GM10847 (cell line): ENCODE measurements around the gene ADGRB3.

ENCODE experiments used
- POLR2A ChIP-seq: IDR thresholded peaks from 2 replicates; pipeline ENCODE4 v1.6.1; 2011; ENCODE audit not compliant: insufficient read length; ENCODE audit errors: extremely low read depth

Gene ADGRB3

DNA sequence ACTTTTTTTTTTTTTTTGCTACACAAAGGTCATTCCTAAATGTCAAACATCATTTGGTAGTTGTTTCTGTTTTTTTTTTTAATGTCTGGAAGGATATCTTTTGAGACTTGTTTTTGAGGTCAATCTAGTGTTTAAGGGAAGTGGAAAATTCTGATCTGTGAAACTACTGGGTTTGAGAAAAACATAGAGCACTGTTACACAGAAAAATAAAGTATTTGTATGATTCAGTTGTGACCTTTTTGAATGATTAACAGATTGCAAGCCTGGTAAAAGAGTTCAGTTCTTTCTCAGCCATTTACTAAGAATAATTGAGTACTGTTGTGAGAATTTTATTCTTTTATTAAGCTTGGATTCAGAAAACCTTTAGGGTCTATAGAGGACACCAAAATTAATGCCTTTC is 276.7 kb downstream of the ADGRB3 start:
- TF ChIP-seq POLR2A: no peak

DNA sequence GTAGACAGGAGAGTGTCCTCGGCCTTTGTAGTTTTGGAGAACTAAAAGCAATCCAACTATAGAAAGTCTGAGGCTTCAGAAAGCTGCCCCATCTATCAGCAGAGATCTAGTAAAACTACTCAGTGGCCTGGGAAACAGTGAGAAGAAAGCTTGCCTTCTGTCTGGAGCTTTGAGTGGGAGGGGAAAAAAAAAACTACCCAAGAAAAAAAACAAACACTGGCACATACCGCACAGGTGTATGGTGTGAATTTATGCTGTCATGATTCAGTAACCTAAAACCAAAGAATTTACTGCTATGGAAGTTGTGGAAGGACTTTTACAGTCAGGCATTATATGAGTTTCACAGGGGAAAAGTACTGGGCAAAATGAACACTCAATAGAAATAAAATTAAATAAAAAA is 280.5 kb downstream of the ADGRB3 start:
- TF ChIP-seq POLR2A: no peak

DNA sequence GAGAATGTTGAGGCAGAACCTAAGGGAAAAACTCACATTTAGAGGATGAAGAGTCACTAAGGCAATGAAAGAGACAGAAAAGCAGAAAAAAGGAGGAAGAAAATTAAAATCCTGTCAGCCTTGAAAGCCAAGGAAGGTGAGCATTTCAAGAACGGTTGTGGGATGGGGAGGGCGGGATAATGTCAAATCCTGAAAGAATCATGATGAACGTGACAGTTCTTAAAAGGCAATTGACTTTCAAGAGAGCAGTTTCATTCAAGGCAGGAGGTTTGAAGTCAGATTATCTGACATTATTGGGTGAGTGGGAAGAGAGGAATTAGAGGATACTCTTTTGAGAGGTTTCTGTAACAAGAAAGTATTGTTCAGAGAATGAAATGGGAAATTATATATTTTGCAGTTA is 284.5 kb downstream of the ADGRB3 start:
- no peak for TF ChIP-seq POLR2A

DNA sequence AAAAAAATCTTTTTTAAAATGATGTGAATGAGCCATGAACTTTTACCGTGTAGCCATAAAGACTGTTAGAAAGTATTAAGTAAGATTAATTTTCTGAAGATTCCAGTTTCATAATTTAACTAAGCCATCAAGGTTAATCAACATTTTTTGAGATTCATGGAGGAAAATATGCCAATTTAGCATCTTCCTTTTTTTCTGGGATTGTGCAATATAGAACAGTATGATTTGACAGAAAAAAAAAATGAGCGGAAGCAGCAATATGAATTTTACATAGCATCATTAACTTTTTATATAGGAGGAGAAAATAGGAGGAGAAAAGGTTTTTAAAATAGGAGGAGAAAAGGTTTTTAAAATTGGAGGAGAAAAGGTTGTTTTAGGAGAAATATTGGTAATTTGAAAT is 306.3 kb downstream of the ADGRB3 start:
- TF ChIP-seq POLR2A: no peak

DNA sequence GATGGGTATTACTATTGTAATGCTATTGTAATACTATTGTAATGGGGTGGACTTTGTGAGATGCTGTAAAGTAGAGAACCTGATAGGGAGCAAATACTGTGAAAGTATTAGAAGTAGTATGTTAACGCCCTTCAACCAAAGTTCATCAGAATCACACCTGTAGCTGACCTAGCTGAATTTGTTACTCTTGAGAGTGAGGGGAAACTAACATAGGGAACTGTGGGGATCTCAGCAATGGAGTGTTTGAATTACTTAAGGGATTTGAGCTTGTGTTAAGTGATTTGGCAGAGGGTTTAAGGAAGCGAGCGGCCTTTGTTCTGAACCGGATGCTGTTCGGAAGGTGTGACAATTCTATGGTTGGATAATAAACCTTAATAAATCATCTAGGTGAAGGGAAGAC is 312.6 kb downstream of the ADGRB3 start:
- TF ChIP-seq POLR2A: no peak

DNA sequence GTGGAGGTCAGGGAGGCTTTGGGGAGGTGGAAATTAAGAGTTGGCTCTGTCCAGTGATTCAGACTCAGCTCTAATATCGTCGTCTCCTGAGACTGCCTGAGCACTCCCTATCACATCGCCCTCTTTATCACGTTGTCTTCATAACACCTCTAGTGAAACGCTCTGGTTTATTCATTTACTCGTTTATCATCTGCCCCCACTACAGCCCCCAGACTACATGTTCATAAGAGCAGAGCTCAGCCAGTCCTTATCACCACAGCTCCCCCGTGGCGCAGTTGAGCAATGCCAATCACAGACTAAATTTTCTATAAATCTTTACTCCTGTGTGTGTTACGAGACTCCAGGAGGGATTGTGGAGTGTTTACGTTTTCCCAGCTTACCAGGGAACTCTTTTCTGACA is 316.2 kb downstream of the ADGRB3 start:
- no peak for TF ChIP-seq POLR2A

DNA sequence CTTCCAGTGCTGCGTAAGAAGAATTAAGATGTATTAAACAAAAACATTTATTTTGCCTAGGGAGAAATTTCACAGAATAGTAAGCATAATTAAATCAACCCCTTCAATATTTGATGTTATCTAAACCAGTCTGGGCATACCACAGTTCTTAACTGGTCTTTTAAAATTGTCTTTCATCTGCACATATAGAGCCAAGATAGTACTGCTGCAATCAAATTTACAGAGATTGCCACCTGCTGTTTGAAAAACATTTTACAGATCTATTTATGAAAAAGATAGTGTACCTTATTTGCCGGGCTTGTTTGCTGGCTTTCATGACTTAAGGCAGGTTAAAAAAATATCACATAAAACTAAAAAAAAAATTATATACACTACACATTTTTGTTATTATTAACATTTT is 323.2 kb downstream of the ADGRB3 start:
- no peak for TF ChIP-seq POLR2A

DNA sequence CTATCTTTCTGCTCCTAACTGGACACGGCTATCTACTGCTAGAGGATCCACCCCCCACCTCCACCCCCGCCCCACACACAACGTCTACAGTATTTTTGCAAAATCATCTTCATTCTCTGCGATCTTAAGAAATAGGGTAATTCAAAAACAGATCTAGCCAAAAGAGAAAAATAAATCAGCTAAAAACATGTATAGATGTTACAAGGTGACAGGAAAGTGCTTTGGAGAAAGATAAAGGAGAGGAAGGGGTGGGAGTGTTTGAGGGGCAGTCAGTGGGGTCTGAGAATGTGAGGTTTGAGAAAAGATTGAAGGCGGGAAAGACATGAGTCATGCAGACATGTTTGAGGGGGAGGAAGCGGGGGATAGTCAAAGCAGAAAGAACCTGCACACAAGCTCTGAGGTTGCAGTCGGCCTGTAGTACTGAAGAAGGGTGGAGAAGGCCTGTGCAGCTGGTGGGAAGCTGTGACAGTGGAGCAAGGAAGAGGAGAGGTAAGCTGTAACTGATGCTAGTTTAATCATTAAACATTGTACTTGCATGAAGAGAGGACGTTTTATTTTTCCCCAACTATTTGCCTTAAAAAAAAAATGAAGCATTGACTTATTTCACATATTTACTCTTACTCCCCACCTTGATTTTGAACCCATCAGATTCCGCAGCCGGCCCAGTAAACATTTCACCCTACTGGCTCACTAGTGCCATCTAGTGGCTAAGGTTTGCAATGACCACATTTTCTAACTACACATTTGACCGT is 332.6 kb downstream of the ADGRB3 start:
- TF ChIP-seq POLR2A: no peak

DNA sequence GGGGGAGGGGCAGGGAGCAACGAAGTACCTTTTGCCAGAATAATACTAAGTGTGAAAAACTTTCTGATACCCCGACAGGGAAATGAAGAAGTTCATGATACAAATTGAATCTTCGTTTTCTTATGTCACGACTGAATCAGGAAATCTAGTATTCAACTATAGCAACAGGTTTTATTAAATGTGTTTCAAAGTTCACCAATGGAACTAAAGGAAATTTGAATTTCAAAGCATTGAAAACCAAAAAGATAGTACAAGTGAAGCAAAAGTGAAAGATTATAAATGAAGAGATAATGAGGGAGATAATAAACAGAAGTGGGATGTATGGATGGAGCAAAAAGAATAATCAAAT is 333.2 kb downstream of the ADGRB3 start:
- no peak for TF ChIP-seq POLR2A

DNA sequence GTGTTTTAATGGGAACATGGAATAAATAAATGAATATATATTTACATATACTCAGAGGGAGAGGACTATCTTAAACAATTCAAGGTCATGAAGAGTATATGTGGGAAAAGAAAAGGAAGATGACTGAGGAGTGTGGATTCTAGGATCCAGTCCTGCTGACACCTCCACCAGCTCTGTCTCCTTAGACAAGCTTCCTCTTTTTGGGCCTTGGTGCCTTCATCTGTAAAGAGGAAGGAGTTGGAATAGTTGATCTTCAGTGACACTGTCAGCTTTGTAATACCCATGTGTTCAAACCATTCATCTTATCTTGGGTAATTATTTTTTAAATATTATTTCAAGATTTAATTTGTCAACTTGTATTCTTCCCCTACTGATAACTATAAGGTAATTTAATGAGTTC is 338.0 kb downstream of the ADGRB3 start:
- TF ChIP-seq POLR2A: no peak

DNA sequence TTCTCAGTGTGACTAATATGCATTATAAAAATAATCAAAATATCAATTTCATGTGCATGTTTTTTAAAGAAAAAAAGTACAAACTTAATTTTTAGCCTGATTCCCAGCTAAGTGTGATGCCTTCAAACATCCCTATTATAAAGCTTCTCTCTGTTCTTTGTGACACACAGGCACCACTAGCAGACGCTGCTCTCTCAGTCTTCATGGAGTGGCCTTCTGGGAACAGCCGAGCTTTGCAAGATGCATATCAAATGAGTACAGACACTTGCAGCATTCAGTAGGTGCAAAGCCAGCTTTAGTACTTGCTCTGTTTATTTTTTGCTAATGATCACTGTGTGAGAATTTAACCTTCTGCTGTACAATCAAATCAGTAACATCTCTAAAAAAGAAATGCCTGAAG is 340.0 kb downstream of the ADGRB3 start:
- no peak for TF ChIP-seq POLR2A

DNA sequence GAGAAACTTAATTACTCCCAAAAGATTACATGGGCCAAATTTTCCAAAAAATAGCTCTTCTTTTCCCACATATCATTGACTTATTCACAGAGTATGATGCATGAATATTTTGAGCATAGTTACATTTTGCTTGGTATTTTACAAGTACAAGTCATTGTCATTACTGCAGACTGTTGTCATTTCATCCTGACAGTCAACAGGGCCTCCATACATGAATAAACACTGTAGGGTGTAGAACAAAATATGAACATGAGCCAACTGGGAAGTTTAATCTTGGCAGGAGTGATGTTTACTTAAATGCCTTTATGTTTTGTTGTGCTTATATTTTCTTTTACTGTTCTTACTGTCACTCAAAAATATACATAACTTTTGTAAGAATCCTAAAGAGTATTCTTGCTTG is 340.7 kb downstream of the ADGRB3 start:
- no peak for TF ChIP-seq POLR2A

DNA sequence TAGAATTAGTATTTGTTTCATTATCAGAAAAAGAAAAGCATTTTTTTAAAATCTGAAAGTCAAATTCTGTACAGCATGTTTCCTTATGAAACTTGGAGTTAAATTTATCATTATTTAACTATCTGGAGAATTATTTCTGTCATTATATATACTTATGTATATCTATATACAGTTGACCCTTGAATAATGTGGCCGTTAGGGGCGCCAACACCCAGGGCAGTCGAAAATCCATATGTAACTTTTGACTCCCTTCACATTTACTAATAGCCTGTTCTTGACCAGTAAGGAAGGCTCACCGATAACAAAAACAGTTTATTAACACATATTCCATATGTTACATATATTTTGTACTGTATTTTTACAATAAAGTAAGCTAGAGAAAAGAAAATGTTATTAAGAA is 341.2 kb downstream of the ADGRB3 start:
- no peak for TF ChIP-seq POLR2A

DNA sequence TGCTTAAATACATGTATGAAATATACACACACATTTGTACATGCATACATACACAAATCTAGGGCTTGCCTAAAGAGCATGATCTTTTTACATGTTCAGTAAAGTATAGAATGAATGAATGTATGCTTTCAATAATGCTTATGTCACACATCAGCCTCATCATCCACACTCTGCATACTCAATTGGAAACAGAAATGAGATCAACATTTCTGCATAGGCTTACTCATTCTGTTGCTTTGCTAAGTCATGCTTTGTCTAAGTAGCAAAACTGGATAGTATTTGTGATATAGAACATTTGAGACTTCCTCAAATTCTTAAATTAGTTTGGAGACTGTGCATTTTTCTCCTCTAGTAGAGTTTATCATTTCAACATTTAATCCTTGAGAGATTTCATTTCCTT is 343.3 kb downstream of the ADGRB3 start:
- no peak for TF ChIP-seq POLR2A

DNA sequence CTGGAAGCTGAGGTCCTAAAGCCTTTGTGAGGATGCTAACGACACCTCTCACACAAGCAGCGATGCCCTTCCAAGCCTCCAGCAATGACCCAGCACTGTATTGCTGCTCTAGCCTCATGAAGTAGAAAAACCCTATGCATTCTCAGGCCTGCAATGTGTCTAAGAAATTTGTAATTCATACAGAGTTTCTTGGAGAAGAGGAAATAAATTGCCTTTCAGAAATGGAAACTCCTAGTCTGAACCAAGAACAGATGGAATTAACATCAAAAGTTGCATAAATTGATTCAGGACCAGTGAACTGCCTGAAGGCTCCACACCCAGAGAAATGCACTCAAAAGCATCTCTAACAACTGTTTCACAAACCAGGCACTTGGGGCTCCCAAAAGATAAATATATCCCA is 353.6 kb downstream of the ADGRB3 start:
- TF ChIP-seq POLR2A: no peak

DNA sequence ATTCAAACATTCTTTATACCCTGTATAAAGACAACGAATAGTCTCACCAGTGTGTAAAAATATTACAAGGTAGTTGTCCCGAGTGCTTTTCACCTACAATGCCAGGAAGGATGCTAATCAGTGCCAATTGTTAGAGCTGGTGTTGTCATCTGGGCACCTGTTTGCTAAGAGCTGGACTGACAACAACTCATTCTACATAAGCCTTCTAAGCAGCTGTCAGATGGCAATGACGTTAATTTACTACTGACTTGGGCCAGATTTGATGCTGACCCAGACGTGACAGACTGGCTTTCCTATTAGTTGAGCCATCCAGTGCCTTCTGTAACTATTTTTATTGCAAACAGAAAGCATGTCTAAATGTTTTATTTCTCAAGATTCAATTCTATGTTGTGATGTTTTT is 355.2 kb downstream of the ADGRB3 start:
- TF ChIP-seq POLR2A: no peak

DNA sequence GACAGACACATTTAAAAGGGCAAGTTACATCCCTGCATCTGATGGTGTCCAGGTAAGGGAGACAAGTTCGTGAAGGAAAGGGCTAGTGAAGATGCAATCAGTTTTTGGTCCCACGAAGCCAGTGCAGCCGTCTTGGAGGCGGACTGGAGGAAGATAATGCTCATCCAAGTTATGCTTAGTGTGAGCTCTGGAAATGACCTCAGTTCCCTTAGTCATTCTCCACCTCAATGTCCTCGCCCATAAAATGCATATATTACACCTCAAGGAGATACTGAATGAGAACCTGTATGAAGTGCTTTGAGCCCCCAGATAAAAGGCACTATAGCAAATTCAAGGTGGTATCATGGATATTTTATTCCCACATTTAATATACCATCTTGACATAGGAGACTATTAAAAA is 358.8 kb downstream of the ADGRB3 start:
- no peak for TF ChIP-seq POLR2A

DNA sequence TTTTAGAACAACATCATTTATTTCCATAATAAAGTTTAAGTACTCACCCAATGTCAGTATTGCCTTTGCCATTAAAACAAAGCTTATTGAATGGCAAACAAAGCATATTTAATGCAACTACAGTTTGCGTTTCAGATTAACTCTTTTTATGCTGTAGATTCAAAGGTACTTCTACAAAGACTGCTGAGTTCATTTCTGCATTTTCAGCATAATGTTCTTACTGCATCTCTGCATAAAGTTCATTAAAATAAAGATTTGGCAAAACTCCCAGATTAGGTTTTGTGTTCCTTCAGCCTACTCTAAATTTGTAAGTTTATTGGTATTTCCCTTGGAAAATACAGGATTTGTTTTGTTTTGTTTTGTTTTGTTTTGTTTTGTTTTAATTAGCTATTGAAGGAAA is 359.4 kb downstream of the ADGRB3 start:
- no peak for TF ChIP-seq POLR2A

DNA sequence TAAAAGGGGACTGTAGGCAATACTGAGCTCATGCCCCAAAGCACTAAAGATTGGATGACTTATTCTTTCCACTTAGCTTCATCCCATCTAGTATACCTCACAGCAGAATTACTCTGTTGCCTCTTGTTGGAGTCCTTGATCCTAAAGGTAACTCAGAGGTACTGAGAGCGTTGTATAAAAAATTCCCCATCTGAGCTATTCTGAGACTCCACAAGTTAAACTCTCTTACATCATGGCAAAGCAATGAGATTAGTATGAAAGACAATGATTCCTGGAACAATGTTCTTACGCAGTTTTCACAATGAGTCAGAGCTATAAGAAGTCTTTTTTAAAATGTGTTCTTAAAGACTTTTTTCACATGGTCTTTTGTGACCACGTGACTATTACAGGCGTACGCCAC is 370.1 kb downstream of the ADGRB3 start:
- TF ChIP-seq POLR2A: no peak

DNA sequence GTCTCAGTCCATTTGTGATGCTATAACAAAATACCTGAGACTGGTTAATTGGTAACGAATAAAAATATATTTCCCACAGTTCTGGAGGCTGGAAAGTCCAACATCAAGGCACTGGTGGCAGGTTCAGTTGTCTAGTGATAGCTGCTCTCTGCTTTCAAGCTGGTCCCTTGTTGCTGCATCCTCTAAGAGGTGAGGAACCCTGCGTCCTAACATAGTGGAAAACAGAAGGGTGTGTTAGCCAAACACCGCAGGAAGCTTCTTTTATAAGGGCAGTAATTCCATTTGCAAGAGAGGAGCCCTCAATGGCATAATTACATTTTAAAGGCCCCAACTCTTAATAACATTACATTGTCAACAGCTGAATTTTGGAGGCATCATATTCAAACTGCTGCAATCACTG is 372.7 kb downstream of the ADGRB3 start:
- no peak for TF ChIP-seq POLR2A
